Neural cell (in vitro differentiated cells): Measurements from ENCODE around the gene CACNA1C.

Experiments
- EP300 ChIP-seq: fragments of 450-650 bp; conservative IDR thresholded peaks from 2 replicates; pipeline ENCODE4 v1.6.1; 2014; ENCODE audit warnings: antibody characterized with exemption, mild to moderate bottlenecking, moderate library complexity; ENCODE audit not compliant: poor library complexity, severe bottlenecking
- EZH2 ChIP-seq: fragments of 200-600, 300-800 bp; shearing (Covaris generic), sonication (generic); IDR thresholded peaks from 2 replicates; pipeline ENCODE4 v1.6.1; 2014; ENCODE audit warnings: antibody characterized with exemption, low read length, borderline replicate concordance, mild to moderate bottlenecking; ENCODE audit not compliant: insufficient read depth, poor library complexity, severe bottlenecking
- MXI1 ChIP-seq: fragments of 450-650 bp; conservative IDR thresholded peaks from 2 replicates; pipeline ENCODE4 v1.6.1; 2014; ENCODE audit warnings: antibody characterized with exemption, mild to moderate bottlenecking; ENCODE audit not compliant: poor library complexity, severe bottlenecking
- POLR2AphosphoS5 ChIP-seq: IDR thresholded peaks from 2 replicates; pipeline ENCODE4 v1.6.1; 2012
- RAD21 ChIP-seq: fragments of 450-650 bp; conservative IDR thresholded peaks from 2 replicates; pipeline ENCODE4 v1.6.1; 2014; ENCODE audit warnings: antibody characterized with exemption, mild to moderate bottlenecking, moderate library complexity
- SMC3 ChIP-seq: fragments of 450-650 bp; conservative IDR thresholded peaks from 2 replicates; pipeline ENCODE4 v1.6.1; 2014; ENCODE audit warnings: antibody characterized with exemption, mild to moderate bottlenecking, moderate library complexity; ENCODE audit not compliant: poor library complexity
- TAF1 ChIP-seq: IDR thresholded peaks from 2 replicates; pipeline ENCODE4 v1.6.1; 2012; ENCODE audit warnings: low read depth
- TF ChIP-seq, protein P1 (sequence below): fragments of 450-650 bp; IDR thresholded peaks from 2 replicates; pipeline ENCODE4 v1.5.1; 2014; ENCODE audit warnings: antibody characterized with exemption, mild to moderate bottlenecking, moderate library complexity; ENCODE audit not compliant: poor library complexity, severe bottlenecking
- TF ChIP-seq, protein P2 (sequence below): IDR thresholded peaks from 2 replicates; pipeline ENCODE4 v1.6.1; 2012; ENCODE audit warnings: borderline replicate concordance

DNA sequence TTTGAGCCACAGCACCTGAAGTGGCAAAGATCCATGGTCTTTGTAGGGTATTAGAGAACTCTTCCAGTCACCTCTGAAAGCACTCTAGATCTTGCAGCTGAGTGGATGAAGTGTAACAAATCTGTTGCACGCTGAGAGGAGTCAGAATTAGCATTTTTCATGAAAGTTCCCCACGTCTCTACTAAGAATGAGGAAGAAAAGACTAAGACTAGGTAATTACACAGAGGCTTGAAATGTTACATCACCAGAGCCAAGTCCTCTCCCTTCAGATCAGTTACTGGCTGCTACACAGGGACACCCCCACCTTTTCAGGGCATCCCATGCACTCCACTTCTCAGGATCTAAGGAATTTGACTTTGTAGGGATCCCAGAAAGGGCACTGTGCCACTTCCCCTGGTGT lies 643.3 kb downstream of the CACNA1C start:
- TF ChIP-seq, protein P1, sequence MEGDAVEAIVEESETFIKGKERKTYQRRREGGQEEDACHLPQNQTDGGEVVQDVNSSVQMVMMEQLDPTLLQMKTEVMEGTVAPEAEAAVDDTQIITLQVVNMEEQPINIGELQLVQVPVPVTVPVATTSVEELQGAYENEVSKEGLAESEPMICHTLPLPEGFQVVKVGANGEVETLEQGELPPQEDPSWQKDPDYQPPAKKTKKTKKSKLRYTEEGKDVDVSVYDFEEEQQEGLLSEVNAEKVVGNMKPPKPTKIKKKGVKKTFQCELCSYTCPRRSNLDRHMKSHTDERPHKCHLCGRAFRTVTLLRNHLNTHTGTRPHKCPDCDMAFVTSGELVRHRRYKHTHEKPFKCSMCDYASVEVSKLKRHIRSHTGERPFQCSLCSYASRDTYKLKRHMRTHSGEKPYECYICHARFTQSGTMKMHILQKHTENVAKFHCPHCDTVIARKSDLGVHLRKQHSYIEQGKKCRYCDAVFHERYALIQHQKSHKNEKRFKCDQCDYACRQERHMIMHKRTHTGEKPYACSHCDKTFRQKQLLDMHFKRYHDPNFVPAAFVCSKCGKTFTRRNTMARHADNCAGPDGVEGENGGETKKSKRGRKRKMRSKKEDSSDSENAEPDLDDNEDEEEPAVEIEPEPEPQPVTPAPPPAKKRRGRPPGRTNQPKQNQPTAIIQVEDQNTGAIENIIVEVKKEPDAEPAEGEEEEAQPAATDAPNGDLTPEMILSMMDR: no peak
- no peak for TF ChIP-seq POLR2AphosphoS5
- no peak for TF ChIP-seq EP300
- TF ChIP-seq MXI1: no peak
- TF ChIP-seq EZH2: no peak
- no peak for TF ChIP-seq RAD21
- no peak for TF ChIP-seq TAF1
- TF ChIP-seq, protein P2, sequence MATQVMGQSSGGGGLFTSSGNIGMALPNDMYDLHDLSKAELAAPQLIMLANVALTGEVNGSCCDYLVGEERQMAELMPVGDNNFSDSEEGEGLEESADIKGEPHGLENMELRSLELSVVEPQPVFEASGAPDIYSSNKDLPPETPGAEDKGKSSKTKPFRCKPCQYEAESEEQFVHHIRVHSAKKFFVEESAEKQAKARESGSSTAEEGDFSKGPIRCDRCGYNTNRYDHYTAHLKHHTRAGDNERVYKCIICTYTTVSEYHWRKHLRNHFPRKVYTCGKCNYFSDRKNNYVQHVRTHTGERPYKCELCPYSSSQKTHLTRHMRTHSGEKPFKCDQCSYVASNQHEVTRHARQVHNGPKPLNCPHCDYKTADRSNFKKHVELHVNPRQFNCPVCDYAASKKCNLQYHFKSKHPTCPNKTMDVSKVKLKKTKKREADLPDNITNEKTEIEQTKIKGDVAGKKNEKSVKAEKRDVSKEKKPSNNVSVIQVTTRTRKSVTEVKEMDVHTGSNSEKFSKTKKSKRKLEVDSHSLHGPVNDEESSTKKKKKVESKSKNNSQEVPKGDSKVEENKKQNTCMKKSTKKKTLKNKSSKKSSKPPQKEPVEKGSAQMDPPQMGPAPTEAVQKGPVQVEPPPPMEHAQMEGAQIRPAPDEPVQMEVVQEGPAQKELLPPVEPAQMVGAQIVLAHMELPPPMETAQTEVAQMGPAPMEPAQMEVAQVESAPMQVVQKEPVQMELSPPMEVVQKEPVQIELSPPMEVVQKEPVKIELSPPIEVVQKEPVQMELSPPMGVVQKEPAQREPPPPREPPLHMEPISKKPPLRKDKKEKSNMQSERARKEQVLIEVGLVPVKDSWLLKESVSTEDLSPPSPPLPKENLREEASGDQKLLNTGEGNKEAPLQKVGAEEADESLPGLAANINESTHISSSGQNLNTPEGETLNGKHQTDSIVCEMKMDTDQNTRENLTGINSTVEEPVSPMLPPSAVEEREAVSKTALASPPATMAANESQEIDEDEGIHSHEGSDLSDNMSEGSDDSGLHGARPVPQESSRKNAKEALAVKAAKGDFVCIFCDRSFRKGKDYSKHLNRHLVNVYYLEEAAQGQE: no peak
- TF ChIP-seq SMC3: no peak
